Measurements from ENCODE around the gene TRIM32.

DNA sequence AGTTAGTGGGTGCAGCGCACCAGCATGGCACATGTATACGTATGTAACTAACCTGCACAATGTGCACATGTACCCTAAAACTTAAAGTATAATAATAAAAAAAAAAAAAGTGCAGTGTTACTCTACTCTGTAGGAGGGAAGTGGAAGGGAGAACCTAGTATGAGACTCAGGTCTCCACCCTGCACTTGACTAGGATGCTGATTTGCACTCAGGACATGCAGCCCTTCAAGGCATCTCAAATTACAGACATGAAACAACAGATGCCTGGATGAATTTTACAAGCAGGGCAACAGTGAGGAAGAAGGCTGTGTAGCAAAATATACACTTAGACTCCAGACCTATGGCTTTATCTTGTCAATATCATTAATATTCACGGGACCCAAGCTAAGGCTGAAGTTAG, 16.5 kb downstream of the TRIM32 start:
- TF ChIP-seq GATA3 (IDR thresholded peaks at IDR 0.05; ENCODE audit: low read depth, low read length): no peak
- TF ChIP-seq GATA2 (IDR thresholded peaks at IDR 0.05; ENCODE audit: low read depth, low read length): no peak
